GM20000 (cell line): Measurements from ENCODE around the gene DCTPP1.

Source experiments
- DNase-seq: peaks from one replicate; pipeline ENCODE4 v3.0.0; 2012; ENCODE audit warnings: low spot score
- CTCF ChIP-seq: IDR thresholded peaks from 2 replicates; pipeline ENCODE4 v1.5.1; 2012; ENCODE audit warnings: mild to moderate bottlenecking, control low read depth; ENCODE audit errors: extremely low read depth, missing control alignments

DCTPP1 gene

GRCh38 chr16:30382111-30382881 is 47.5 kb downstream of the DCTPP1 start, which contains the start of gene SEPTIN1:
Gene SEPTIN1 (minus strand): TSS chr16:30382561. CDS start chr16:30382542, 19 bp downstream.
- TF ChIP-seq CTCF = no peak
- DNase-seq = peak; percentile 76

- no peak for TF ChIP-seq CTCF
- DNase-seq = no peak
Measured at GRCh38 chr16:30381291-30382041, 48.4 kb downstream of the DCTPP1 start.

GRCh38 chr16:30380803-30381208 is 49.0 kb downstream of the DCTPP1 start:
- TF ChIP-seq CTCF = no peak
- no peak for DNase-seq

DNA sequence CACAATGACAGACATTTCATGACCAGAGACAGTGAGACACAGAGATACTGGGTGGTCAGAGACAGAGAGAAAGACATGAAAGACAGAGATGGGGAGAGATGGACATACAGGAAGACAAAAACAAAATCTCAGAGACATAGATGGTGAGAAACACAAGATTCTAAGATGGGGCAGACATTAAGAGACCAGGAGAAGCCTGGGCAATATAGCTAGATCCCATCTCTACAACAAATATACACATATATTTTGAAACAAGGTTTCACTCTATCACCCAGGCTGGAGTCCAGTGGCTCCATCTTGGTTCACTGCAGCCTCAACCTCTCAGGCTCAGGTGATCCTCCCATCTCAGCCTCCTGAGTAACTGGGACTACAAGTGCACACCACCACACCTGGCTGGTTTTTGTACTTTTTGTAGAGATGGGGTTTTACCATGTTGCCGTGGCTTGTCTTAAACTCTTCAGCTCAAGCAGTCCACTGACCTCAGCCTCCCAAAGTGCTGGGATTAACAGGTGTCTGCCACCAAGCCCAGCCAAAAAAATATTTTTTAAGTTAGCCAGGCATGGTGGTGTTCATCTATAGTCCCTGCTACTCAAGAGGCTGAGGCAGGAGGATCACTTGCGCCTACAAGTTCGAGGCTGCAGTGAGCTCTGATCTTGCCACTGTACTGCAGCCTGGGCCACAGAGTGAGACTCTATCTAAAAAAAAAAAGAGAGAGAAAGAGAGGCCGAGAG is 49.6 kb downstream of the DCTPP1 start:
- TF ChIP-seq CTCF = no peak
- no peak for DNase-seq

GRCh38 chr16:30379158-30379783 is 50.6 kb downstream of the DCTPP1 start:
- no peak for DNase-seq

More at GRCh38 chr16:30379158-30379783, 50.6 kb downstream of the DCTPP1 start:
- no peak for TF ChIP-seq CTCF
